H9 (cell line): ENCODE measurements around the gene GPD2. TPM values are rescaled to one million over a fixed set of nuclear protein-coding genes. Genes with fewer than 3 reads are reported as not detected.

Experiments used
- DNase-seq: peaks from one replicate; pipeline ENCODE4 v3.0.0-alpha.2; 2017
- H2AFZ ChIP-seq: one replicate; pipeline ENCODE4 v1.6.1; 2013; ENCODE audit warnings: mild to moderate bottlenecking, low read length, control low read depth, moderate library complexity
- H2AK5ac ChIP-seq: 2 replicates; pipeline ENCODE4 v1.6.1; 2013; ENCODE audit warnings: low read length, control low read depth, mixed read lengths; ENCODE audit not compliant: insufficient read length
- H2BK120ac ChIP-seq: one replicate; pipeline ENCODE4 v1.6.1; 2013; ENCODE audit warnings: low read depth, mild to moderate bottlenecking, low read length, control low read depth, inconsistent platforms; ENCODE audit not compliant: poor library complexity, severe bottlenecking
- H2BK12ac ChIP-seq: 2 replicates; pipeline ENCODE4 v1.6.1; 2013; ENCODE audit warnings: low read length, control low read depth, mixed read lengths, low read depth; ENCODE audit not compliant: insufficient read length
- H2BK15ac ChIP-seq: 2 replicates; pipeline ENCODE4 v1.6.1; 2013; ENCODE audit warnings: low read depth, low read length, control low read depth
- H2BK20ac ChIP-seq: one replicate; pipeline ENCODE4 v1.6.1; 2013; ENCODE audit warnings: low read depth, mild to moderate bottlenecking, low read length, control low read depth, inconsistent platforms; ENCODE audit not compliant: poor library complexity, severe bottlenecking
- H2BK5ac ChIP-seq: 2 replicates; pipeline ENCODE4 v1.6.1; 2013; ENCODE audit warnings: low read length, control low read depth, mixed read lengths; ENCODE audit not compliant: insufficient read length
- H3K14ac ChIP-seq: 2 replicates; pipeline ENCODE4 v1.6.1; 2013; ENCODE audit warnings: low read length, control low read depth; ENCODE audit not compliant: insufficient read depth
- H3K18ac ChIP-seq: 2 replicates; pipeline ENCODE4 v1.6.1; 2013; ENCODE audit warnings: low read depth, mild to moderate bottlenecking, mixed read lengths, low read length, control low read depth; ENCODE audit not compliant: insufficient read length
- H3K23ac ChIP-seq: 2 replicates; pipeline ENCODE4 v1.6.1; 2013; ENCODE audit warnings: low read length, control low read depth, mixed read lengths, low read depth; ENCODE audit not compliant: insufficient read length
- H3K23me2 ChIP-seq: 2 replicates; pipeline ENCODE4 v1.6.1; 2013; ENCODE audit warnings: low read depth, mild to moderate bottlenecking, mixed read lengths, low read length, control low read depth; ENCODE audit not compliant: insufficient read length, poor library complexity, severe bottlenecking
- H3K27ac ChIP-seq: 2 replicates; pipeline ENCODE4 v1.5.1; 2013; ENCODE audit warnings: low read length, control low read depth, mixed read lengths, low read depth; ENCODE audit not compliant: insufficient read length
- H3K27me3 ChIP-seq: 2 replicates; pipeline ENCODE4 v1.6.1; 2013; ENCODE audit warnings: low read length, control low read depth, inconsistent platforms; ENCODE audit not compliant: insufficient read depth
- H3K4ac ChIP-seq: 2 replicates; pipeline ENCODE4 v1.6.1; 2013; ENCODE audit warnings: low read depth, mild to moderate bottlenecking, control low read depth, inconsistent platforms, low read length, moderate library complexity
- H3K4me1 ChIP-seq: 2 replicates; pipeline ENCODE4 v1.6.1; 2013; ENCODE audit warnings: low read length, control low read depth, inconsistent platforms; ENCODE audit not compliant: insufficient read depth
- H3K4me2 ChIP-seq: 2 replicates; pipeline ENCODE4 v1.6.1; 2013; ENCODE audit warnings: low read length, control low read depth, mixed read lengths; ENCODE audit not compliant: insufficient read length, insufficient read depth
- H3K56ac ChIP-seq: 2 replicates; pipeline ENCODE4 v1.6.1; 2013; ENCODE audit warnings: low read depth, mild to moderate bottlenecking, mixed read lengths, low read length, control low read depth; ENCODE audit not compliant: insufficient read length
- H3K79me1 ChIP-seq: 2 replicates; pipeline ENCODE4 v1.6.1; 2013; ENCODE audit warnings: low read depth, mild to moderate bottlenecking, moderate library complexity, low read length, control low read depth, inconsistent platforms; ENCODE audit not compliant: insufficient read depth, poor library complexity, severe bottlenecking
- H3K79me2 ChIP-seq: 2 replicates; pipeline ENCODE4 v1.6.1; 2013; ENCODE audit warnings: low read length, control low read depth, inconsistent platforms; ENCODE audit not compliant: insufficient read depth
- H3K9ac ChIP-seq: 2 replicates; pipeline ENCODE4 v1.6.1; 2013; ENCODE audit warnings: low read length, control low read depth, mixed read lengths; ENCODE audit not compliant: insufficient read length; ENCODE audit errors: extremely low read depth
- H3K9me3 ChIP-seq: one replicate; pipeline ENCODE4 v1.6.1; 2013; ENCODE audit warnings: low read depth, low read length, inconsistent platforms; ENCODE audit not compliant: control insufficient read depth
- H3T11ph ChIP-seq: one replicate; pipeline ENCODE4 v1.6.1; 2013; ENCODE audit warnings: mild to moderate bottlenecking, low read length, control low read depth, inconsistent platforms
- H4K20me1 ChIP-seq: one replicate; pipeline ENCODE4 v1.6.1; 2013; ENCODE audit not compliant: control insufficient read depth, insufficient read length, insufficient read depth
- H4K5ac ChIP-seq: 2 replicates; pipeline ENCODE4 v1.6.1; 2013; ENCODE audit warnings: low read depth, mild to moderate bottlenecking, mixed read lengths, low read length, control low read depth; ENCODE audit not compliant: insufficient read length
- H4K8ac ChIP-seq: replicated peaks from 2 replicates; pipeline ENCODE4 v1.6.1; 2013; ENCODE audit warnings: low read length, control low read depth, mixed read lengths, low read depth; ENCODE audit not compliant: insufficient read length
- H4K91ac ChIP-seq: 2 replicates; pipeline ENCODE4 v1.6.1; 2013; ENCODE audit warnings: low read depth, mild to moderate bottlenecking, moderate library complexity, mixed read lengths, low read length, control low read depth; ENCODE audit not compliant: insufficient read length
- H3K27ac Mint-ChIP-seq, 3 experiments: 2 replicates in 2 of 3; 3 replicates in 1 of 3; pipeline ENCODE4 v1.8.0; 2020 to 2021; ENCODE audit warnings: mixed read lengths in 3 of 3, mild to moderate bottlenecking in 1 of 3, moderate library complexity in 1 of 3
- H3K27me3 Mint-ChIP-seq: 2 replicates; pipeline ENCODE4 v1.8.0; 2021; ENCODE audit warnings: low read depth, mild to moderate bottlenecking, moderate library complexity, mixed read lengths
- H3K36me3 Mint-ChIP-seq, 3 experiments: 2 replicates in 2 of 3; 3 replicates in 1 of 3; pipeline ENCODE4 v1.8.0; 2020 to 2021; ENCODE audit warnings: low read depth in 3 of 3, mixed read lengths in 3 of 3; ENCODE audit not compliant: insufficient read depth in 1 of 3
- H3K4me1 Mint-ChIP-seq, 2 experiments: 2 replicates each; pipeline ENCODE4 v1.8.0; 2020; ENCODE audit warnings: mixed read lengths in 2 of 2
- H3K4me3 Mint-ChIP-seq, 2 experiments: 2 replicates in 1 of 2; 3 replicates in 1 of 2; pipeline ENCODE4 v1.8.0; 2020 to 2021; ENCODE audit warnings: mild to moderate bottlenecking in 2 of 2, mixed read lengths in 2 of 2, moderate library complexity in 1 of 2
- H3K9me3 Mint-ChIP-seq, 2 experiments: 2 replicates in 1 of 2; 3 replicates in 1 of 2; pipeline ENCODE4 v1.8.0; 2020; ENCODE audit warnings: mild to moderate bottlenecking in 2 of 2, mixed read lengths in 2 of 2, moderate library complexity in 1 of 2
- CTCF ChIP-seq: fragments of 200-600 bp; sonication (generic); conservative IDR thresholded peaks from 3 replicates; pipeline ENCODE4 v1.8.0; 2021; ENCODE audit warnings: antibody characterized with exemption, mild to moderate bottlenecking
- WGBS: extraction: QIAGEN DNeasy Blood & Tissue Kit; methylation state at CpG from one replicate; pipeline ENCODE4 v1.1.7; 2013; ENCODE audit warnings: missing lambda C conversion rate, low lambda C conversion rate, mixed read lengths; ENCODE audit not compliant: insufficient read length; ENCODE audit errors: extremely low coverage; 5-methylcytosine and 5-hydroxymethylcytosine counted together
- total RNA-seq: library from RNA; stranded (reverse); gene quantifications from 2 replicates; pipeline ENCODE4 v1.2.1, GENCODE V29; 2021

The GPD2 gene
- total RNA-seq, 1 experiment from 2014 or later: 46.0 TPM

GRCh38 chr2:156457523-156458517, 21.6 kb downstream of the GPD2 start:
- H3K27ac Mint-ChIP-seq: peak overlapping the region in 2 of 3 experiments; percentile 14 to 21; a peak in 2 of 7 replicates
- no peaks in the 10 kb centered on the region for H3K27me3 Mint-ChIP-seq
- no peak overlapping the region for H3K27ac ChIP-seq
- H3K4me1 ChIP-seq: no peaks in the 10 kb centered on the region
- H2AFZ ChIP-seq: no peak overlapping the region
- no peak overlapping the region for H2AK5ac ChIP-seq
- DNase-seq: peak; percentile 38
- peaks cover 7 to 10% of the 10 kb centered on the region in 2 experiments; a peak in 4 of 5 replicates for H3K9me3 Mint-ChIP-seq
- H2BK15ac ChIP-seq: no peak overlapping the region
- no peak overlapping the region for H3K4me3 Mint-ChIP-seq
- peaks cover 8 to 19% of the 10 kb centered on the region in 2 experiments for H3K4me1 Mint-ChIP-seq
- no peak overlapping the region for H3K14ac ChIP-seq
- peaks cover 10 to 16% (median 11%) of the 10 kb centered on the region in 3 experiments for H3K36me3 Mint-ChIP-seq
- H2BK12ac ChIP-seq: no peak overlapping the region
- no peak overlapping the region for H4K91ac ChIP-seq
- H4K8ac ChIP-seq: no peak overlapping the region
- no peak overlapping the region for H3K18ac ChIP-seq
- no peak overlapping the region for H2BK5ac ChIP-seq
- H3K56ac ChIP-seq: no peak overlapping the region
- no peak overlapping the region for H3K4ac ChIP-seq
- no peak overlapping the region for H3T11ph ChIP-seq
- no peak overlapping the region for H3K9ac ChIP-seq
- peaks cover 1% of the 10 kb centered on the region; the same call in 1 of the 2 replicates for H3K79me2 ChIP-seq
- H2BK20ac ChIP-seq: no peak overlapping the region
- no peaks in the 10 kb centered on the region for H3K27me3 ChIP-seq
- no peaks in the 10 kb centered on the region for H4K20me1 ChIP-seq
- no peak overlapping the region for H4K5ac ChIP-seq
- no peak overlapping the region for H3K23ac ChIP-seq
- TF ChIP-seq CTCF: no peak
- no peaks in the 10 kb centered on the region for H3K79me1 ChIP-seq
- no peak overlapping the region for H2BK120ac ChIP-seq
- no peaks in the 10 kb centered on the region for H3K23me2 ChIP-seq
- H3K9me3 ChIP-seq: no peaks in the 10 kb centered on the region
- no peak overlapping the region for H3K4me2 ChIP-seq
- WGBS: no CpG with 5 or more reads among the region's 8 CpGs
